ENCODE results near the gene PDE4DIP. TPM values are rescaled to one million over a fixed set of nuclear protein-coding genes. Genes with fewer than 3 reads are reported as not detected.
"Not testable (repeated sequence)": the region's sequence is repeated elsewhere in the genome, so short reads cannot be mapped to it uniquely, and the experiment has no call there.

Gene PDE4DIP
- total RNA-seq, 2 donors from 2014 or later = 36.6 to 49.8 TPM

DNA sequence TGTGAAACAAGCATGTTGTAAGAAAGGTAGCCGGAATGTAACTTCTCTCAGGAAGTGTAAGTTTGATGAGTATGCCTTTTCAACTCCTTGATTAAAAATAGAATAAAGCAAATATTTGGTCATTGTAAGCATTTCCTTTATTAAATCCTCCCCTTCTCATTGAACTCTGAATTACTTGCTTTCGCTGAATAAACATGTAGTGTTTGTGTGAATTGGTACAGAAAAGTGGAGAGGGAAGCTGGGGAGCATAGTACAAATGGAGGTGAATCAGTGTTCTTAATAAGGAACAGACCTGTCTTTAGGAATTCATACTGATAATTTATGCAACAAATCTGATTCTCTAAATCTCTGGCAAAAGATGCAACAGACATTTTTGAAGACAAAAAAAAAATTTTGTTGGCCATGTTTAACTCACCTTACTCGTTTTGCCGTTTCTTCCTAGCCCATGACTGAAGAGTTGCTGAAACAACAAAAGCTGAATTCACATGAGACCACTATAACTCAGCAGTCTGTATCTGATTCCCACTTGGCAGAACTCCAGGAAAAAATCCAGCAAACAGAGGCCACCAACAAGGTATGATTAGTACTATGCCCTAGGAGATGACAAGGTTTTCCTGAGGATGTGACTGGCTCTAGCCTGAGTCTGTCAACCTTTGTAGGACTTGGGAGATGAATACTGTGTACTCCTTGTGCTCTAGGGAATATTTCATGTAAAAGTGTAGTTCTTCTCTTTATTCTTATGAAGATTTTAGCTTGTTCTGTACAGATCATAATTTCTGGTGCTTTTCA, 116.2 kb downstream of the PDE4DIP start:
- H3K36me3 ChIP-seq (replicated peaks in 1 of 2; ENCODE audit: insufficient read depth in 1 of 2, low read depth in 2 of 2); H3K9me3 ChIP-seq; H3K4me1 ChIP-seq; intact Hi-C loops (cut with DNase I); H3K27me3 ChIP-seq; H3K4me3 ChIP-seq; H3K27ac ChIP-seq; DNase-seq; ATAC-seq: not testable (repeated sequence)
- 62 to 89% methylated on average over 1 of the region's 4 CpGs for WGBS, 2 donors

GRCh38 chr1:148962127-148962857, 118.1 kb downstream of the PDE4DIP start:
- H3K27me3 ChIP-seq; intact Hi-C loops (cut with DNase I); H3K4me1 ChIP-seq; DNase-seq; H3K27ac ChIP-seq; H3K36me3 ChIP-seq (replicated peaks in 1 of 2; ENCODE audit: insufficient read depth in 1 of 2, low read depth in 2 of 2); H3K9me3 ChIP-seq; H3K4me3 ChIP-seq: not testable (repeated sequence)
- WGBS, 2 donors = 93% methylated on average over 3 of the region's 6 CpGs; no CpG with 5 or more reads in 1 of the 2 donors
- peak; percentile 46 for ATAC-seq

GRCh38 chr1:148966084-148966483, 121.9 kb downstream of the PDE4DIP start:
- ATAC-seq = peak; percentile 82
- DNase-seq; H3K4me3 ChIP-seq; H3K27me3 ChIP-seq; intact Hi-C loops (cut with DNase I); H3K9me3 ChIP-seq; H3K36me3 ChIP-seq (replicated peaks in 1 of 2; ENCODE audit: insufficient read depth in 1 of 2, low read depth in 2 of 2); H3K27ac ChIP-seq; H3K4me1 ChIP-seq: not testable (repeated sequence)
- WGBS, 2 donors = 11% methylated on average over 1 of the region's 2 CpGs; no CpG with 5 or more reads in 1 of the 2 donors

DNA sequence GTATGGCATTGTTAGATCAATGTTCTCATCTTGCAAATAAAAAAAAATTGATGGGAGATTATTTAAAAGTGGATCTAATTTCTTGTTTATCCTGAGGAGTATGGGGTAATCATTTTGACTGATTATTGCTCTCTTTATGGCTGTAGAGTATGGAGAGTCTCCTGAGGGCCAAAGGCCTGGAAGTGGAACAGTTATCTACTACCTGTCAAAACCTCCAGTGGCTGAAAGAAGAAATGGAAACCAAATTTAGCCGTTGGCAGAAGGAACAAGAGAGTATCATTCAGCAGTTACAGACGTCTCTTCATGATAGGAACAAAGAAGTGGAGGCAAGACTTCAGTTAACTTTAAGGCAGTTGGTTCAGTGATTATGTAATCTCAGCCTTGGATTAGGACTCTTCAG, 123.4 kb downstream of the PDE4DIP start:
- H3K9me3 ChIP-seq; H3K27ac ChIP-seq; H3K4me1 ChIP-seq; H3K4me3 ChIP-seq; H3K36me3 ChIP-seq (replicated peaks in 1 of 2; ENCODE audit: insufficient read depth in 1 of 2, low read depth in 2 of 2); ATAC-seq; DNase-seq; H3K27me3 ChIP-seq; intact Hi-C loops (cut with DNase I): not testable (repeated sequence)
- WGBS, 2 donors = 67 to 73% methylated on average over 1 to 2 of the region's 2 CpGs

GRCh38 chr1:148968682-148969081, 124.5 kb downstream of the PDE4DIP start:
- H3K4me3 ChIP-seq; H3K4me1 ChIP-seq; H3K36me3 ChIP-seq (replicated peaks in 1 of 2; ENCODE audit: insufficient read depth in 1 of 2, low read depth in 2 of 2); ATAC-seq; H3K27me3 ChIP-seq; DNase-seq; H3K27ac ChIP-seq; H3K9me3 ChIP-seq; intact Hi-C loops (cut with DNase I): not testable (repeated sequence)
- 89% methylated on average over 3 of the region's 3 CpGs; no CpG with 5 or more reads in 1 of the 2 donors for WGBS, 2 donors

- H3K36me3 ChIP-seq (replicated peaks in 1 of 2; ENCODE audit: insufficient read depth in 1 of 2, low read depth in 2 of 2); ATAC-seq; H3K27me3 ChIP-seq; H3K27ac ChIP-seq; intact Hi-C loops (cut with DNase I); H3K4me1 ChIP-seq; H3K9me3 ChIP-seq; DNase-seq; H3K4me3 ChIP-seq: not testable (repeated sequence)
- WGBS, 2 donors = 56 to 100% methylated on average over 1 of the region's 5 CpGs
Measured at GRCh38 chr1:148969126-148969525, 124.9 kb downstream of the PDE4DIP start.

DNA sequence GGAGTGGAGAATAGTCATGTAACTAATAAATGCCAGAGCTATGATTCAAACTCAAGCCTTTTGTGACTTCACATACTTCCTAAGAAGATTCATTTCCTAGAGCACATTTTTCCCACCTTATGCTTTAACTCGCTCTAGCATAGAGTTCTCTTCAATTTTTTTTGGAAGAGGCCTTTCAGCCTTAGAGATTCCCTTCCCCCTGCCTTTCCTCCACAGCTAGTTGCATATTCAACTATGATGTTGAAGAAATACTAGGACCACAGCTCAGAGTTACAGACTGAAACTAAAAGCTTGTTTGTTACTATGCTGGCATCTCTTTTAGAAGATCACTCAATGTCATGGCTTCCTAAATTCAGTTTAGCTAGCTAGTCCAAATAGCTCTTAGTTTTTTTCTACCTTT, 131.2 kb downstream of the PDE4DIP start:
- 65 to 92% methylated on average over 1 of the region's 1 CpG for WGBS, 2 donors
- H3K27ac ChIP-seq; H3K9me3 ChIP-seq; H3K4me1 ChIP-seq; H3K27me3 ChIP-seq; ATAC-seq; intact Hi-C loops (cut with DNase I); H3K4me3 ChIP-seq; DNase-seq: not testable (repeated sequence)
- peaks cover 9 to 21% of the 10 kb centered on the region in 2 donors for H3K36me3 ChIP-seq (replicated peaks in 1 of 2; ENCODE audit: insufficient read depth in 1 of 2, low read depth in 2 of 2)

DNA sequence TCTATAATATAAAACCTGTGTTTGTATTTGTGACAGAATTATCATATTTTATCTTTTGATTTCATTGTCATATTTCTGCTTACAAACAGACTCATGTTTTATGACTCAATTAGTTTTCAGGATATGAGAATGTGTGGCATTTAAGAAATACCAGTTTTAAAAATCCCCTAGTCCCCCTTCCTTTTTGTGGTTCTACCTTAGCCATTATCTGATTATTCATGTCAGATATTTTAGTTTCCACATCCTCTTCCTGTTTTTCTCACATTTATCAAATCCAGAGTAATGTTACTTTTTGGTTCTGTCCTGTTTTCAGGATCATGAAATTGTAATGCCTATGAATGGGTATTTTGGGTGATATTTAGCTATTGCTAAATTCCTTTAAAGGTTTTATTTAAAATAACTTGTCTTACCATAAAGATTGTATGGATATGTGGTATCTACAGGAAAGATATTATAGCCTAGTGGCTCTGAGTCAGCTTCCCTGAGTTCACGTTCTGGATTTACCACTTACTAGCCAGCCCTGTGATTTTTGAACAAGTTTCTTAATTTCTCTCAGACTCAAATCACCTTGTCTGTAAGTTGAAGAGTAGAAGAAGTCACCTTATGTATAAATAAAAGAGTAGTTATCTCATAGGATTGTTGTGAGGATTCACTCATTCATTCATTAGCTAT, 131.8 kb downstream of the PDE4DIP start:
- H3K27ac ChIP-seq; H3K9me3 ChIP-seq; ATAC-seq; H3K4me3 ChIP-seq; H3K27me3 ChIP-seq; intact Hi-C loops (cut with DNase I); DNase-seq; H3K4me1 ChIP-seq: not testable (repeated sequence)
- H3K36me3 ChIP-seq (replicated peaks in 1 of 2; ENCODE audit: insufficient read depth in 1 of 2, low read depth in 2 of 2) = peaks cover 9 to 21% of the 10 kb centered on the region in 2 donors
- 67 to 74% methylated on average over 1 of the region's 1 CpG for whole genome bisulfite sequencing, 2 donors

GRCh38 chr1:148977785-148978184, 133.6 kb downstream of the PDE4DIP start:
- H3K27ac ChIP-seq; H3K4me1 ChIP-seq; ATAC-seq; H3K9me3 ChIP-seq; H3K4me3 ChIP-seq; intact Hi-C loops (cut with DNase I); DNase-seq; H3K27me3 ChIP-seq: not testable (repeated sequence)
- peaks cover 13 to 28% of the 10 kb centered on the region in 2 donors for H3K36me3 ChIP-seq (replicated peaks in 1 of 2; ENCODE audit: insufficient read depth in 1 of 2, low read depth in 2 of 2)
- 100% methylated on average over 1 of the region's 1 CpG for WGBS, 2 donors

GRCh38 chr1:148989378-148989777, 145.2 kb downstream of the PDE4DIP start:
- H3K9me3 ChIP-seq; H3K27ac ChIP-seq; H3K4me1 ChIP-seq; DNase-seq; ATAC-seq; H3K27me3 ChIP-seq; H3K36me3 ChIP-seq (replicated peaks in 1 of 2; ENCODE audit: insufficient read depth in 1 of 2, low read depth in 2 of 2); H3K4me3 ChIP-seq; intact Hi-C loops (cut with DNase I): not testable (repeated sequence)
- WGBS, 2 donors = 60 to 69% methylated on average over 3 of the region's 3 CpGs

DNA sequence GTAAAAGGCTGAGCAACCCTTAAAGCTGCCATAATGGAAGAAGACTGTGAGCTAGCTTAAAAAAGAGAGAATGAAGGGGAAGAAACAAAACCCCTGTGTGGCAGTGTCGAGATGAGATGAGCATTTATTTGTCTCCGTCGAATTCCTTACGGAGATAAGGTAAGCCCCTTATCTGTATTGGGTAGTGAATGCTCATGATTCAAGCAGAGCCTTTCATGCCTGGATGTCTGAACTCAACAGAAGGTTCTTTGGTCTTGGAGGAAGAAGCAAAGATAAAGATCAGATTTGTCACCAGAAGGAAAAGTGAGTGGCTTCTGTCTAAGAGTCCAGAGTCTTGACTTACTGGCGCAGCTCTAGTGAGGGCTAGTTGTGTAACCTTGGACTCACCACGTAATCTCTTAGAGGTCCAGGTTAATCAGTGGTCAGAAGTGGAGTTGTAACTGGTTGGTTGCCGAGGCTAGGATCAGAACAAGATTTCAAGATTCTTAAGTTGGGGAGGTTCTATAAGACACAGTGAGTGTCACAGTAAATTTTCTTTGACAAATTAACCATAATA, 146.1 kb downstream of the PDE4DIP start:
- intact Hi-C loops (cut with DNase I); ATAC-seq; H3K27ac ChIP-seq; H3K27me3 ChIP-seq; H3K36me3 ChIP-seq (replicated peaks in 1 of 2; ENCODE audit: insufficient read depth in 1 of 2, low read depth in 2 of 2); H3K4me3 ChIP-seq; H3K9me3 ChIP-seq; H3K4me1 ChIP-seq; DNase-seq: not testable (repeated sequence)
- WGBS, 2 donors = 30 to 38% methylated on average over 5 of the region's 7 CpGs
